ENCODE data around the gene ATP8A2.

ATP8A2 gene

DNA sequence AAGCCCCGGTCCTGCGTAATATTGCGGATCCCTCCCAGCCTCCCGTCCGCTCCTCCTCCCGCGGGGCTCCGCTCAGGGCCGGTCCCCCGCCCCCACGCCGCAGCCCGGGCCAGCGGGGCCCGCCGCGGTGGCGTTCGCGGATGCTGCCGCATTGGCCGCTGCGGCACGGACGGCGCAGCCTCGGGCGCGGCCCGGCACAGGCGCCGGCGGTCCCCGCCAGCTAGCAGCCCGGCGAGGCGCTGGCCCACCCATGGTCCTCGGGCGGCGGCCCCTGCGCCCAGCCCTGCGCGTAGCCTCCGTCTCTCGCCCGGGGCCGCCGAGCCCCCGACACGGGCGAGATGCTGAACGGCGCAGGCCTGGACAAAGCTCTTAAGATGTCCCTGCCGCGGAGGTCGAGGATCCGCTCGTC is at the start of gene ATP8A2:
ATP8A2 (plus strand) TSS at position 100 of the 409 bp plus-strand sequence; CDS start at position 339, 239 bp downstream.
- H3K27me3 ChIP-seq (ENCODE audit: low read depth, low read length), result peaks cover 28% of the 10 kb centered on the region
- peaks cover 0 to 7% of the 10 kb centered on the region in 2 donors for H3K4me1 ChIP-seq (ENCODE audit: control insufficient read depth in 1 of 2, insufficient read depth in 2 of 2, low read length in 2 of 2)
- peak within 1 kb of the TSS in 1 of 2 donors; percentile 47 for H3K4me3 ChIP-seq (ENCODE audit: low read depth in 1 of 2, low read length in 2 of 2)
- H3K36me3 ChIP-seq (ENCODE audit: control insufficient read depth in 1 of 2, insufficient read depth in 2 of 2, low read length in 2 of 2), result no peaks in the 10 kb centered on the region
- no peak within 1 kb of the TSS for H3K27ac ChIP-seq (ENCODE audit: low read length)
- H3K9me3 ChIP-seq (ENCODE audit: control insufficient read depth in 1 of 2, low read length in 2 of 2), result no peaks in the 10 kb centered on the region

DNA sequence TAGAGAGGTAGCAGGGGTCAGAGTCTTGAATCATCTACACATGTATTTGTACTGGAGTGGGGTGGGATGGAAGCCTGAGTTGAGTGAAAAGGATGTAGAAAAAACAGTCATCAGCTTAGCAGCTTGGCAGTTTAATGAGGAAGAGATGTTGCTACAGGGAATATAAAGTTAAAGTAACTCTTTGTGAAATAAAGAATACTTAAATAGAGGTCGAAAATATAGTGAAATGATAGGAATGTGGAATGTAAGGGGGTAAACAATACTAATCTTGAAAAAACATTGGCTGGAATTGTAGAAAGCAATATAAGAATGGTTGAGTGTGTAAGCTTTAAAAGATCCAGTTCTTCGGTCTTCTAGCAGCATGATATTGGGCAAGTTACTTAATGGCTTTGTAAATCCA is 47.7 kb upstream of the ATP8A2 start:
- peaks cover 46 to 49% of the 10 kb centered on the region in 2 donors for H3K36me3 ChIP-seq (ENCODE audit: control insufficient read depth in 1 of 2, insufficient read depth in 2 of 2, low read length in 2 of 2)
- H3K9me3 ChIP-seq (ENCODE audit: control insufficient read depth in 1 of 2, low read length in 2 of 2), result no peaks in the 10 kb centered on the region
- no peak overlapping the region for H3K27ac ChIP-seq (ENCODE audit: low read length)
- H3K4me3 ChIP-seq (ENCODE audit: low read depth in 1 of 2, low read length in 2 of 2), result no peak overlapping the region
- H3K4me1 ChIP-seq (ENCODE audit: control insufficient read depth in 1 of 2, insufficient read depth in 2 of 2, low read length in 2 of 2), result no peaks in the 10 kb centered on the region
- H3K27me3 ChIP-seq (ENCODE audit: low read depth, low read length), result no peaks in the 10 kb centered on the region

DNA sequence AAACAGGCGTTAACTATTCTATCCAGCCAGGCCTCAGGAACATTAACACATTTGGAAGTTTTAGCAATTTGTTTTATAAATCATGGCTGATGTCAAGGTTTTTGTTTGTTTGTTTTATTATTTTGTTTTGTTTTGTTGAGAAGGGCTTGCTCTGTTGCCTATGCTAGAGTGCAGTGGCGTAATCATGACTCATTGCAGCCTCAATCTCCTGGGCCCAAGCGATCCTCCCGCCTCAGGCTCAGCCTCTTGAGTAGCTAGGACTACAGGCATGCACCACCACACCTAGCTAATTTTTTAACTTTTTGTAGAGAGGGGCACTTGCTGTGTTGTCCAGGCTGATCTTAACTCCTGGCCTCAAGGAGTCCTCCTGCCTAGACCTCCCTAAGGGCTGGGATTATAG is 42.1 kb upstream of the ATP8A2 start:
- Histone ChIP-seq H3K27me3 (ENCODE audit: low read depth, low read length) (no peaks in the 10 kb centered on the region), H3K27ac (ENCODE audit: low read length) (no peak overlapping the region), H3K36me3 (ENCODE audit: control insufficient read depth in 1 of 2, insufficient read depth in 2 of 2, low read length in 2 of 2) (peaks cover 39 to 64% of the 10 kb centered on the region in 2 donors), H3K9me3 (ENCODE audit: control insufficient read depth in 1 of 2, low read length in 2 of 2) (no peaks in the 10 kb centered on the region), H3K4me1 (ENCODE audit: control insufficient read depth in 1 of 2, insufficient read depth in 2 of 2, low read length in 2 of 2) (no peaks in the 10 kb centered on the region), H3K4me3 (ENCODE audit: low read depth in 1 of 2, low read length in 2 of 2) (no peak overlapping the region)

DNA sequence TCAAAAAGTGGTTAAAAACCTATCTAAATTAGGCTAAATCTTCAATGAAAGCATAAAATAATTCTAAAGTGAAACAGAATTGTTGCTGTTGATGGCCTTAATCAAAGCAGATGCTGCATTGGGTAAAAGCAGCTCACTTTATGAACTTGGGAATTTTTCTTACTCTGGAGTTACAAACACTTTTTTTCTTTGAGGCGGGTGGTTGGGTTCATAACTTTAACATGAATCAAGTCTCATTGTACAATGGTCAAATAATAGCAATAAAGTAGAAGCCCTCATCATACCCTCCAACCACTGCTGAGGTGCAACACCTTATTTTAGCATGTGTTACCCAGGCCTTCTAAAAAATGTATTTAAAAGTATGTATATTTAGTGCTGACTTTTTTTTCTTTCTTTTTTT is 41.2 kb upstream of the ATP8A2 start:
- Histone ChIP-seq H3K27me3 (ENCODE audit: low read depth, low read length) (no peaks in the 10 kb centered on the region), H3K36me3 (ENCODE audit: control insufficient read depth in 1 of 2, insufficient read depth in 2 of 2, low read length in 2 of 2) (peaks cover 31 to 58% of the 10 kb centered on the region in 2 donors), H3K4me3 (ENCODE audit: low read depth in 1 of 2, low read length in 2 of 2) (no peak overlapping the region), H3K27ac (ENCODE audit: low read length) (no peak overlapping the region), H3K9me3 (ENCODE audit: control insufficient read depth in 1 of 2, low read length in 2 of 2) (no peaks in the 10 kb centered on the region), H3K4me1 (ENCODE audit: control insufficient read depth in 1 of 2, insufficient read depth in 2 of 2, low read length in 2 of 2) (no peaks in the 10 kb centered on the region)

DNA sequence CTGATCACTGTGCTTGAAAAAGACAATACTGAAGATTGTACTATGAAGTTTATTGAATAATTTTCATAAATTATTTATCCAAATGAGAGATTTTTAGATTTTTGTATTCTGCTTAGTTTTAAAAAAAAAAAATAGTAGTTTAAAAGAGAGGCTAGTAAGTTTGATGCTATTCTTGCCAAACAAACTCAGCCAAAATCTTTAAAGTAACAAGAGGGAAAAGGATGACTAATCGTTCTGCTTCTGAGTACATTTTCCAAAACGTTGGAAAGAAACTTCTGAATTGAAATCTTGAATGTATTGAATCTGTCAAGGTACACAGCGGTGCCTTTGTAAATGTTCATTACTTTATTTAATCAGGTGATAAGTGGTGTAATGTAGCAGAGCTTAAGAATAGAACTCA is 35.9 kb upstream of the ATP8A2 start:
- H3K4me3 ChIP-seq (ENCODE audit: low read depth in 1 of 2, low read length in 2 of 2), result no peak overlapping the region
- H3K27ac ChIP-seq (ENCODE audit: low read length), result no peak overlapping the region
- no peaks in the 10 kb centered on the region for H3K9me3 ChIP-seq (ENCODE audit: control insufficient read depth in 1 of 2, low read length in 2 of 2)
- H3K36me3 ChIP-seq (ENCODE audit: control insufficient read depth in 1 of 2, insufficient read depth in 2 of 2, low read length in 2 of 2), result peaks cover 33 to 55% of the 10 kb centered on the region in 2 donors
- no peaks in the 10 kb centered on the region for H3K4me1 ChIP-seq (ENCODE audit: control insufficient read depth in 1 of 2, insufficient read depth in 2 of 2, low read length in 2 of 2)
- no peaks in the 10 kb centered on the region for H3K27me3 ChIP-seq (ENCODE audit: low read depth, low read length)

DNA sequence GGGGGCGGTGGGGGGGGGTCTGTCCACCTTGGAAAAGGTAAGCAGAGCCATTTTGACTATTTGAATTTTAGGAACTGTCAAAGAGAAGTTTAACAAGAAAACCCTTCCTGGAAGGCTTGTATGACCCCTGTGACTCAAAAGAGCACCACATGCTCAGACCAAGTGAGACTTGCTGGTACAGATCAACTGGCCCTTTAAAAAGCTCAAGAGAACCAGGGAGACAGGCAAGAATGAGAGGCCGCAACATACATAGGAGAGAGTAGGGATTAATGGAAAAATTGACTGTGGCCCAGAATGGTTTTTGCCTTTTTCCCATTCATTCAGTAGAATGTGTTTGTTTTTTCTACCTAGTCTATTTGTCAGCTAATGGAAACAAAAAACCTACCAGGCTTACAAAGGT is 26.2 kb upstream of the ATP8A2 start:
- no peaks in the 10 kb centered on the region for H3K9me3 ChIP-seq (ENCODE audit: control insufficient read depth in 1 of 2, low read length in 2 of 2)
- no peaks in the 10 kb centered on the region for H3K4me1 ChIP-seq (ENCODE audit: control insufficient read depth in 1 of 2, insufficient read depth in 2 of 2, low read length in 2 of 2)
- no peaks in the 10 kb centered on the region for H3K27me3 ChIP-seq (ENCODE audit: low read depth, low read length)
- peaks cover 4 to 7% of the 10 kb centered on the region in 2 donors for H3K36me3 ChIP-seq (ENCODE audit: control insufficient read depth in 1 of 2, insufficient read depth in 2 of 2, low read length in 2 of 2)
- H3K4me3 ChIP-seq (ENCODE audit: low read depth in 1 of 2, low read length in 2 of 2), result no peak overlapping the region
- H3K27ac ChIP-seq (ENCODE audit: low read length), result no peak overlapping the region

DNA sequence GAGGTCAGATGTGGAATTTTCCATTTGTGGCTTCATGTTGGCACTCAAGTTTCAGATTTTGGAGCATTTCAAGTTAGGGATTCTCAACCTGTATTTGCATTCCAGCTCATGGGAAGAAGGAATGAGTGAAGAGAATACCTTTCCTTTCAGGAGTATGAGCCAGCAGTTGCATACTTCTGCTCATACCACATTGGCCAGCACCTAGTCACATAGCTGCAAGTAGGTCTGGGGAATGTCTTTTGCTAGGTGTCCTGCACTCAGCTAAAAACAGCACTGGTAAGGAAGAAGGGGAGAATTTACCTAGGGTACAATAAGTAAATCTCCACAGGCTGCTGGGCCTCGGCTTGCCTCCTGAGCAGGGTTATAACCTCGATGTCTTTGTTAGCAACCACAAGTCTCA is 24.6 kb upstream of the ATP8A2 start:
- Histone ChIP-seq H3K27me3 (ENCODE audit: low read depth, low read length) (no peaks in the 10 kb centered on the region), H3K27ac (ENCODE audit: low read length) (no peak overlapping the region), H3K9me3 (ENCODE audit: control insufficient read depth in 1 of 2, low read length in 2 of 2) (no peaks in the 10 kb centered on the region), H3K36me3 (ENCODE audit: control insufficient read depth in 1 of 2, insufficient read depth in 2 of 2, low read length in 2 of 2) (no peaks in the 10 kb centered on the region), H3K4me3 (ENCODE audit: low read depth in 1 of 2, low read length in 2 of 2) (no peak overlapping the region), H3K4me1 (ENCODE audit: control insufficient read depth in 1 of 2, insufficient read depth in 2 of 2, low read length in 2 of 2) (no peaks in the 10 kb centered on the region)

DNA sequence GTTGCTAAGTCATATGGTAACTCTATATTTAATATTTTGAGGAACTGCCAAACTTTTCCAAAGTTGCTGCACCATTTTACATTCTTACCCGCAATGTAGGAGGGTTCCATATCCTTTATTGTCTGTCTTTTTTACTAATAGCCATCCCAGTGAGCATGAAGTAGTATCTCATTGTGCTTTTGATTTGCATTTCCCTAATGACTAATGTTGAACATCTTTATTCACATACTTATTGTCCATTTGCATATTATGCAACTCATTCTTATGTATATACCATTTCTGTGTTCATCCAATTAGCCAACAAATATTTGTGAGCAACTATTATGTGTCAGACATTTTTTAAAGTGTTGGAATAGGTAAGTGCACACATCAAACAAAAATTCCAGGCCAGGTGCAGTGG is 20.4 kb upstream of the ATP8A2 start:
- no peaks in the 10 kb centered on the region for H3K36me3 ChIP-seq (ENCODE audit: control insufficient read depth in 1 of 2, insufficient read depth in 2 of 2, low read length in 2 of 2)
- no peaks in the 10 kb centered on the region for H3K4me1 ChIP-seq (ENCODE audit: control insufficient read depth in 1 of 2, insufficient read depth in 2 of 2, low read length in 2 of 2)
- H3K27ac ChIP-seq (ENCODE audit: low read length), result no peak overlapping the region
- H3K4me3 ChIP-seq (ENCODE audit: low read depth in 1 of 2, low read length in 2 of 2), result no peak overlapping the region
- no peaks in the 10 kb centered on the region for H3K27me3 ChIP-seq (ENCODE audit: low read depth, low read length)
- no peaks in the 10 kb centered on the region for H3K9me3 ChIP-seq (ENCODE audit: control insufficient read depth in 1 of 2, low read length in 2 of 2)

DNA sequence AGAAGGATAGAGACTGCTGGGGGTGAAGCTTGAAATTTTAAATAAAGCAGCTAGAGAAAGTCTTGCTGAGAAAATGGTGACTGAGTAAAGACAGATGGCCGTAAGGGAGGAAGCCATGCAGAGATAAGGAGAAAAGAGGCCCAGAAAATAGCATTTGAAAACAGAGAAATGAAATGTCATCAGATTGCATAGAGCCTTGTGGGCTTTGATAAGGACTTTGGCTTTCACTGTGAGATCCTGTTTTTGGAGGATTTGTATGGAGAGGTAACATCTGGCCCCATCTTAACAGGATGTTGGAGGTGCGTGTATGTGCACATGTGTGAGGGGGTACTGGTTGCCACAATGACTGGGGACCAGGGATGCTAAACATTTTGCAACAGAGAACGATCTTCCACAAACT is 19.5 kb upstream of the ATP8A2 start:
- Histone ChIP-seq H3K4me1 (ENCODE audit: control insufficient read depth in 1 of 2, insufficient read depth in 2 of 2, low read length in 2 of 2) (no peaks in the 10 kb centered on the region), H3K27me3 (ENCODE audit: low read depth, low read length) (no peaks in the 10 kb centered on the region), H3K27ac (ENCODE audit: low read length) (no peak overlapping the region), H3K9me3 (ENCODE audit: control insufficient read depth in 1 of 2, low read length in 2 of 2) (no peaks in the 10 kb centered on the region), H3K36me3 (ENCODE audit: control insufficient read depth in 1 of 2, insufficient read depth in 2 of 2, low read length in 2 of 2) (no peaks in the 10 kb centered on the region), H3K4me3 (ENCODE audit: low read depth in 1 of 2, low read length in 2 of 2) (no peak overlapping the region)

DNA sequence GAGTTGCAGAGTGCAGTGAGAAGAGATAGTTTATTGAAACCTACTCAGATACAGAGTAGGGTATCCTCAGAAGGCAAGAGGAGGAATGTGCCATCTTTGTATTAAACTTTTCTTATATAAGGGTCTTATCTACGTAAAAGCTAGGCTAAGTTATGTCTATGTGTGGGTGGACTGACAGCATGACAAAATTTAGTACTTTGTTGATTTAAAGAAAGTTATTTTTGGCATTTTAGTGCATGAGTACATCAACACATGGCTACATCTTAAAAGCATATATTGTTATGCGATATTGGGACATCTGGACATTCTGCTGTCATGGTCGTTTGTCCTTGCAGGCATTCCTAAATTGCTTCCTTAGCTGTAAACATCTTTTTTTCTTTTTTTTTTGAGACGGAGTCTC is 19.0 kb upstream of the ATP8A2 start:
- Histone ChIP-seq H3K36me3 (ENCODE audit: control insufficient read depth in 1 of 2, insufficient read depth in 2 of 2, low read length in 2 of 2) (no peaks in the 10 kb centered on the region), H3K27ac (ENCODE audit: low read length) (no peak overlapping the region), H3K27me3 (ENCODE audit: low read depth, low read length) (no peaks in the 10 kb centered on the region)

DNA sequence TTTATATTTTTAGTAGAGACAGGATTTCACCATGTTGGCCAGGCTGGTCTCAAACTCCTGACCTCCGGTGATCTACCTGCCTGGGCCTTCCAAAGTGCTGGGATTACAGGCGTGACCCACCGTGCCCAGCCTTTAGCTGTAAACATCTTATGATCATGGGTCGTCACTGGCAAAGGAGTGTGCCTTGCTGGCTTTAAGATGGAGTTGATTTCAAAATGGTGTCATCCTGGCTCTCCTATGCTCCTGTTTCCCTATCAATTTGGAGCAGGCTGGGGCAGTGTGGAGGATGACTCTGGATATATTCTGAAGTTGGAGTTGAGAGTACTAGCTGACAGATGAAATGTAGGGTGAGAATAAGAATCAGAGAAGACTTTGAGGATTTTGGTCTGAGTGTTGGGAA is 18.4 kb upstream of the ATP8A2 start:
- Histone ChIP-seq H3K4me3 (ENCODE audit: low read depth in 1 of 2, low read length in 2 of 2) (no peak overlapping the region), H3K27ac (ENCODE audit: low read length) (no peak overlapping the region), H3K27me3 (ENCODE audit: low read depth, low read length) (no peaks in the 10 kb centered on the region), H3K4me1 (ENCODE audit: control insufficient read depth in 1 of 2, insufficient read depth in 2 of 2, low read length in 2 of 2) (no peaks in the 10 kb centered on the region), H3K9me3 (ENCODE audit: control insufficient read depth in 1 of 2, low read length in 2 of 2) (no peaks in the 10 kb centered on the region), H3K36me3 (ENCODE audit: control insufficient read depth in 1 of 2, insufficient read depth in 2 of 2, low read length in 2 of 2) (no peaks in the 10 kb centered on the region)

More for the DNA sequence above, 19.0 kb upstream of the ATP8A2 start:
- H3K4me1 ChIP-seq (ENCODE audit: control insufficient read depth in 1 of 2, insufficient read depth in 2 of 2, low read length in 2 of 2), result no peaks in the 10 kb centered on the region
- H3K4me3 ChIP-seq (ENCODE audit: low read depth in 1 of 2, low read length in 2 of 2), result no peak overlapping the region
- no peaks in the 10 kb centered on the region for H3K9me3 ChIP-seq (ENCODE audit: control insufficient read depth in 1 of 2, low read length in 2 of 2)

DNA sequence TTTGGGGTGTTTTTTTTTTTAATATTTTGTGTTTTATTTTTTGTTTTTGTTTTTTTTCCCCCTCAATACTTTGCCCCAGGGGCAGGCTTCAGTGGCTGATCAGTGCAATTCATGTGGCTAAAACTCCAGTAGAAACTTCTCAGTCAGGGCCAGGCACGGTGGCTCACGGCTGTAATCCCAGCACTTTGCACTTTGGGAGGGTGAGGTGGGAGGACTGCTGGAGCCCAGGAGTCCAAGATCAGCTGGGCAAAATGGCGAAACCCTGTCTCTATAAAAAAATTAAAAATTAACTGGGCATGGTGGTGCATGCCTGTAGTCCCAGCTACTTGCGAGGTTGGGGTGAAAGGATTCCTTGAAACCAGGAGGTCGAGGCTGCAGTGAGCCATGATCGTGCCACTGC is 17.4 kb upstream of the ATP8A2 start:
- Histone ChIP-seq H3K27me3 (ENCODE audit: low read depth, low read length) (no peaks in the 10 kb centered on the region), H3K4me1 (ENCODE audit: control insufficient read depth in 1 of 2, insufficient read depth in 2 of 2, low read length in 2 of 2) (no peaks in the 10 kb centered on the region), H3K27ac (ENCODE audit: low read length) (no peak overlapping the region), H3K36me3 (ENCODE audit: control insufficient read depth in 1 of 2, insufficient read depth in 2 of 2, low read length in 2 of 2) (no peaks in the 10 kb centered on the region), H3K4me3 (ENCODE audit: low read depth in 1 of 2, low read length in 2 of 2) (no peak overlapping the region), H3K9me3 (ENCODE audit: control insufficient read depth in 1 of 2, low read length in 2 of 2) (no peaks in the 10 kb centered on the region)

Data from muscle layer of duodenum (tissue), 2 donors.